Astrocyte of the spinal cord (primary cell): ENCODE measurements around the gene SCD5.

Experiments used
- DNase-seq: peaks from one replicate; pipeline ENCODE4 v3.0.0; 2011; ENCODE audit warnings: low read depth, low spot score
- H3K4me3 ChIP-seq: 2 replicates; pipeline ENCODE4 v1.5.1; 2011; ENCODE audit warnings: low read depth, mild to moderate bottlenecking, low read length, moderate library complexity
- CTCF ChIP-seq: IDR thresholded peaks from 2 replicates; pipeline ENCODE4 v1.5.1; 2012; ENCODE audit warnings: low read depth, mild to moderate bottlenecking, low read length, inconsistent platforms
- in situ Hi-C: cut with HindIII; loops from 2 replicates; pipeline ENCODE4 v1.10.0; 2017; ENCODE audit warnings: low sequenced_read_pairs

Gene SCD5

GRCh38 chr4:82754513-82755165, 44.0 kb downstream of the SCD5 start:
- TF ChIP-seq CTCF, result no peak
- in situ Hi-C loops, result no loop called here
- H3K4me3 ChIP-seq, result no peak overlapping the region
- DNase-seq, result no peak

- DNase-seq, result no peak
- H3K4me3 ChIP-seq, result no peak overlapping the region
Measured at GRCh38 chr4:82753725-82754410, 44.7 kb downstream of the SCD5 start.

GRCh38 chr4:82753238-82753637, 45.4 kb downstream of the SCD5 start:
- H3K4me3 ChIP-seq, result no peak overlapping the region
- DNase-seq, result no peak
- TF ChIP-seq CTCF, result no peak
- in situ Hi-C loops, result no loop called here

More at GRCh38 chr4:82753725-82754410, 44.7 kb downstream of the SCD5 start:
- in situ Hi-C loops, result no loop called here
- TF ChIP-seq CTCF, result no peak

GRCh38 chr4:82748810-82749470, 49.7 kb downstream of the SCD5 start:
- in situ Hi-C loops, result no loop called here
- no peak for TF ChIP-seq CTCF
- no peak overlapping the region for H3K4me3 ChIP-seq
- DNase-seq, result peak; percentile 16

GRCh38 chr4:82747686-82748575, 50.7 kb downstream of the SCD5 start:
- peak; percentile 6 for DNase-seq
- in situ Hi-C loops, result no loop called here
- TF ChIP-seq CTCF, result no peak

More at GRCh38 chr4:82747686-82748575, 50.7 kb downstream of the SCD5 start:
- H3K4me3 ChIP-seq, result no peak overlapping the region
